WI38 (cell line): ENCODE data around the gene HMGN2.

Experiments
- H3K4me3 ChIP-seq: 2 replicates; pipeline ENCODE4 v1.5.1; 2011; ENCODE audit warnings: low read depth, mild to moderate bottlenecking, control low read depth, low read length
- TF ChIP-seq, protein P1 (sequence below): IDR thresholded peaks from 2 replicates; pipeline ENCODE4 v1.5.1; 2012; ENCODE audit warnings: low read depth, mild to moderate bottlenecking, control low read depth, low read length

HMGN2 gene

DNA sequence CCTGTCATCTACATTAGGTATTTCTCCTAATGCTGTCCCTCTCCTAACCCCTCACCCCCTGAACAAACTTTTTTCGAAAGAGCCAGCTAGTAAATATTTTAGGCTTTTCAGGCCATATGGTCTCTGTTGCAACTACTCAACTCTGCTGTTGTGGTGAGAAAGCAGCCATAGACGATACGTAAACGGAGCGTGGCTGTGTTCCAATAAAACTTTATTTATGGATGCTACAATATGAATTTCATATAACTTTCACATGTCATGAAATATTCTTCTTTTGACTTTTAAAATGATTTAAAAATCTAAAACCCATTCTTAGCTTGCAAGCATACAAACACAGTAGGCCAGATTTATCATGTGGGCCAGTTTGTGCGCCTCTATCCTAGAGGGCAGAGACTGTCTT lies 46.1 kb downstream of the HMGN2 start:
- H3K4me3 ChIP-seq = no peak overlapping the region
- TF ChIP-seq, protein P1, sequence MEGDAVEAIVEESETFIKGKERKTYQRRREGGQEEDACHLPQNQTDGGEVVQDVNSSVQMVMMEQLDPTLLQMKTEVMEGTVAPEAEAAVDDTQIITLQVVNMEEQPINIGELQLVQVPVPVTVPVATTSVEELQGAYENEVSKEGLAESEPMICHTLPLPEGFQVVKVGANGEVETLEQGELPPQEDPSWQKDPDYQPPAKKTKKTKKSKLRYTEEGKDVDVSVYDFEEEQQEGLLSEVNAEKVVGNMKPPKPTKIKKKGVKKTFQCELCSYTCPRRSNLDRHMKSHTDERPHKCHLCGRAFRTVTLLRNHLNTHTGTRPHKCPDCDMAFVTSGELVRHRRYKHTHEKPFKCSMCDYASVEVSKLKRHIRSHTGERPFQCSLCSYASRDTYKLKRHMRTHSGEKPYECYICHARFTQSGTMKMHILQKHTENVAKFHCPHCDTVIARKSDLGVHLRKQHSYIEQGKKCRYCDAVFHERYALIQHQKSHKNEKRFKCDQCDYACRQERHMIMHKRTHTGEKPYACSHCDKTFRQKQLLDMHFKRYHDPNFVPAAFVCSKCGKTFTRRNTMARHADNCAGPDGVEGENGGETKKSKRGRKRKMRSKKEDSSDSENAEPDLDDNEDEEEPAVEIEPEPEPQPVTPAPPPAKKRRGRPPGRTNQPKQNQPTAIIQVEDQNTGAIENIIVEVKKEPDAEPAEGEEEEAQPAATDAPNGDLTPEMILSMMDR = no peak

DNA sequence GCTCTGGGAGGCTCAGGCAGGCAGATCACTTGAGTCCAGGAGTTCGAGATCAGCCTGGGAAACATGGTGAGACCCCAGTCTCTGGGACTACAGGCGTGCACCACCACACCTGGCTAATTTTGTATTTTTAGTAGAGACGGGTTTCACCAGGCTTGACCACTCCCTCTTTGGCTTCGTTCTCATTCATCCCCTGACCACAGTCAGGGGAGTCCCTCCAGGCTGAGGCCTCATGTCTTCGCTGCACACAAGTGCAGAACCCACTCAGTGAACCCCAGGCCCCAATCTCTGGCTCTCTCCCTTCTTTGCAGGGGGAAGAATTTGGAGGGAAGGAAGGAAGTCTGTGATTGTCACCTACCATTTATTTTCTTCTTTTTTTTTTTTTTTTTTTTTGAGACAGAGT lies 48.1 kb downstream of the HMGN2 start:
- TF ChIP-seq, protein P1 = no peak
- no peak overlapping the region for H3K4me3 ChIP-seq

DNA sequence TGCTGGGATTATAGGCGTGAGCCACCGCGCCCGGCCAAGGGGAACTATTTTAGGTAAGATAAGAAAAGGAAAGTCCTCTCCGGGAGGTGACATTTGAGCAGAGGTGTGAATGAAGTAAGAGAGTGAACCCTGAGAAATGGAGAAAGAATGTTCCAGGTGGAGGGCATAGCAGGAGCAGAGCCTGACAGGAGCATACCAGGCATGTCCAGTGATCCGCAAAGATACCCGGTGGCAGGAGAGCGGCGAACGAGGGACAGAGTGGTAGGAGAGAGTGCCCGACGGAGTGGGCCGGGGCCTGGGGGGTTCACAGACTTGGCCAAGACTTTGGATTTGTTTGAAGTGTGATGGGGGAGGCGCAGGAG lies 49.4 kb downstream of the HMGN2 start:
- TF ChIP-seq, protein P1 = no peak
- no peak overlapping the region for H3K4me3 ChIP-seq

DNA sequence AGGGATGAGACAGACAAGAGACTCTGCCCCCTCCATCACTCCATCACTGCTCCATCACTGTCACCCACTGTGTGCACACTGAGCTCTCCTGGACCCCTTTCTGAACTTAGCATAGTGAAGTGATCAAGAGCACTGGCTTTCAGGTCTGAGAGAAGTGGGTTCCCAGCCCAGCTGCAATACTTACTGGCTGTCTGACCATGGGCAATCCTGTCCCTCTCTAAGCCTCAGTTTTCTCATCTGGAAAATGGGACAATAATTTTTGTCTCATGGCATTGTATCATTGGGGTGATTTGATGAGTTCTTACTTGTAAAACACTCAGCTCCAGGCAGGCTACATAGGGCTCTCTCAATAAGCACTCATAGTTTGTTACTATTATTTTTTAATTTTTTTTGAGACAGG lies 49.8 kb downstream of the HMGN2 start:
- H3K4me3 ChIP-seq = no peak overlapping the region
- TF ChIP-seq, protein P1 = no peak

DNA sequence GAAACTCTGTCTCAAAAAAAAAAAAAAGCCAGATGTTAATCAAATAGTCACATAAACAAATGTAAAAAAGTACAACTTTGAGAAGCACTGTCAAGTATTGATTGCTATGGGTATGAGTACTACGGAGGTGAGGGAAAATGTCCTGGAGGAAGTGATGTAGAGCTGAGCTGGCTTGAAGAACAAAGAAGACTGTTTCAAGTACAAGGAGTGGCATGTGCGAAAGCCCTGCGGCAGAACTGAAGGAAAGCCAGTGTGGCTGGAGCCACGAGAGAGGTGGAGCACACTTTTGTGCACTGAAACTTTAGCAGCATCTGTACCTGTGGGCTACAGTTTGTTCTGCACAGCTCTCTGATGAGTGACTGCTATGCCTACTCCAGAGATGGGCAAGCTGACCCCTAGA lies 51.9 kb downstream of the HMGN2 start:
- no peak overlapping the region for H3K4me3 ChIP-seq
- TF ChIP-seq, protein P1 = no peak
